Measurements from ENCODE around the gene EXOC6B. TPM values are rescaled to one million over a fixed set of nuclear protein-coding genes. Genes with fewer than 3 reads are reported as not detected.

The EXOC6B gene
- total RNA-seq, 1 donor from 2014 or later, result 46.1 TPM

- H3K27me3 Mint-ChIP-seq, result peaks cover 3% of the 10 kb centered on the region
- TF ChIP-seq CTCF (conservative IDR thresholded peaks at IDR 0.05), result no peak
- H3K4me3 Mint-ChIP-seq, result no peak overlapping the region
- H3K9me3 Mint-ChIP-seq, result no peaks in the 10 kb centered on the region
- H3K36me3 Mint-ChIP-seq, result no peaks in the 10 kb centered on the region
- H3K27ac Mint-ChIP-seq, result no peak overlapping the region
- no peaks in the 10 kb centered on the region for H3K4me1 Mint-ChIP-seq (ENCODE audit: unreplicated experiment)
- no peak for DNase-seq (ENCODE audit: extremely low spot score, unreplicated experiment)
Observed at GRCh38 chr2:72847534-72848315, 21.9 kb upstream of the EXOC6B start.

GRCh38 chr2:72846171-72847095, 20.6 kb upstream of the EXOC6B start:
- Mint-ChIP-seq H3K27ac (no peak overlapping the region), H3K9me3 (no peaks in the 10 kb centered on the region), H3K4me3 (no peak overlapping the region), H3K27me3 (no peaks in the 10 kb centered on the region), H3K36me3 (no peaks in the 10 kb centered on the region), H3K4me1 (ENCODE audit: unreplicated experiment) (no peaks in the 10 kb centered on the region)
- no peak for TF ChIP-seq CTCF (conservative IDR thresholded peaks at IDR 0.05)
- DNase-seq (ENCODE audit: extremely low spot score, unreplicated experiment), result no peak

GRCh38 chr2:72843301-72843700, 17.5 kb upstream of the EXOC6B start:
- no peak overlapping the region for H3K27ac Mint-ChIP-seq

GRCh38 chr2:72841462-72842125, 15.8 kb upstream of the EXOC6B start:
- no peaks in the 10 kb centered on the region for H3K27me3 Mint-ChIP-seq
- H3K9me3 Mint-ChIP-seq, result no peaks in the 10 kb centered on the region
- no peak for TF ChIP-seq CTCF (conservative IDR thresholded peaks at IDR 0.05)
- no peaks in the 10 kb centered on the region for H3K36me3 Mint-ChIP-seq
- DNase-seq (ENCODE audit: extremely low spot score, unreplicated experiment), result no peak
- no peak overlapping the region for H3K4me3 Mint-ChIP-seq
- no peak overlapping the region for H3K27ac Mint-ChIP-seq
- no peaks in the 10 kb centered on the region for H3K4me1 Mint-ChIP-seq (ENCODE audit: unreplicated experiment)

More at GRCh38 chr2:72843301-72843700, 17.5 kb upstream of the EXOC6B start:
- Mint-ChIP-seq H3K4me3 (no peak overlapping the region), H3K27me3 (no peaks in the 10 kb centered on the region), H3K36me3 (no peaks in the 10 kb centered on the region), H3K4me1 (ENCODE audit: unreplicated experiment) (no peaks in the 10 kb centered on the region), H3K9me3 (no peaks in the 10 kb centered on the region)
- DNase-seq (ENCODE audit: extremely low spot score, unreplicated experiment), result no peak
- no peak for TF ChIP-seq CTCF (conservative IDR thresholded peaks at IDR 0.05)

- no peak for TF ChIP-seq CTCF (conservative IDR thresholded peaks at IDR 0.05)
- Mint-ChIP-seq H3K4me1 (ENCODE audit: unreplicated experiment) (no peaks in the 10 kb centered on the region), H3K27me3 (peaks cover 8% of the 10 kb centered on the region), H3K36me3 (no peaks in the 10 kb centered on the region), H3K4me3 (no peak overlapping the region), H3K9me3 (no peaks in the 10 kb centered on the region), H3K27ac (no peak overlapping the region)
- no peak for DNase-seq (ENCODE audit: extremely low spot score, unreplicated experiment)
Observed at GRCh38 chr2:72840066-72840465, 14.2 kb upstream of the EXOC6B start.
